ENCODE results near the gene EPHB3. TPM values are rescaled to one million over a fixed set of nuclear protein-coding genes. Genes with fewer than 3 reads are reported as not detected.

EPHB3 gene
- polyA plus RNA-seq, 1 donor from 2014 or later = not detected

- H3K4me1 Mint-ChIP-seq = peaks cover 0 to 8% (median 4%) of the 10 kb centered on the region in 3 donors
Observed at GRCh38 chr3:184539801-184540435, 21.7 kb upstream of the EPHB3 start.

GRCh38 chr3:184540777-184541681 lies 20.6 kb upstream of the EPHB3 start:
- H3K27me3 Mint-ChIP-seq = peaks cover 15% of the 10 kb centered on the region
- H3K4me3 Mint-ChIP-seq = no peak overlapping the region
- H3K27ac Mint-ChIP-seq = no peak overlapping the region
- H3K36me3 Mint-ChIP-seq = peaks cover 2% of the 10 kb centered on the region
- H3K4me1 Mint-ChIP-seq = peaks cover 1 to 10% (median 7%) of the 10 kb centered on the region in 3 donors
- H3K9me3 Mint-ChIP-seq = no peaks in the 10 kb centered on the region

More at GRCh38 chr3:184539801-184540435, 21.7 kb upstream of the EPHB3 start:
- no peak overlapping the region for H3K27ac Mint-ChIP-seq
- no peak overlapping the region for H3K4me3 Mint-ChIP-seq
- no peaks in the 10 kb centered on the region for H3K9me3 Mint-ChIP-seq
- H3K36me3 Mint-ChIP-seq = peaks cover 2% of the 10 kb centered on the region
- peaks cover 16% of the 10 kb centered on the region for H3K27me3 Mint-ChIP-seq

GRCh38 chr3:184541886-184542562 lies 19.6 kb upstream of the EPHB3 start:
- peaks cover 6 to 14% (median 12%) of the 10 kb centered on the region in 3 donors for H3K4me1 Mint-ChIP-seq
- H3K4me3 Mint-ChIP-seq = no peak overlapping the region
- peak overlapping the region in 1 of 3 donors; percentile 43 for H3K27ac Mint-ChIP-seq
- H3K27me3 Mint-ChIP-seq = peaks cover 14% of the 10 kb centered on the region
- H3K36me3 Mint-ChIP-seq = peaks cover 2% of the 10 kb centered on the region
- no peaks in the 10 kb centered on the region for H3K9me3 Mint-ChIP-seq

DNA sequence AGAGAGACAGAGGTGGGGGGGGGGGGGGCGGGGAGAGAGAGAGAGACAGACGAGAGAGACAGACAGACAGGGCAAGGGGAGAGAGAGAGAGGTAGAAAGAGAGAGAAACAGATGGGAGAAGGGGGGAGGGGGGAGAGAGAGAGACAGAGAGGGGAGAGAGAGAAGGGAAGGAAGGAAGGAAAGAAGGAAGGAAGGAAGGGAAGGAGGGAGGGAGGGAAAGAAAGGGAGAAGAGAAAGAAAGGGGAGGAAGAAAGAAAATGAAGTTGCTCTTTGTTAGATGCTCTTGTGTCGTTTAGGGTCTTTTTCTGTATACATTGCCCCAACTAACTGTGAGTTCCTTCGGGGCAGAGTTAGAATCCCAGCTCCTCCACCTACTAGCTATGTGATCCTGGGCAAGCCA lies 19.0 kb upstream of the EPHB3 start:
- H3K36me3 Mint-ChIP-seq = peaks cover 2% of the 10 kb centered on the region
- no peak overlapping the region for H3K4me3 Mint-ChIP-seq
- H3K27ac Mint-ChIP-seq = no peak overlapping the region
- H3K27me3 Mint-ChIP-seq = peaks cover 14% of the 10 kb centered on the region
- peaks cover 6 to 14% (median 12%) of the 10 kb centered on the region in 3 donors for H3K4me1 Mint-ChIP-seq
- no peaks in the 10 kb centered on the region for H3K9me3 Mint-ChIP-seq

DNA sequence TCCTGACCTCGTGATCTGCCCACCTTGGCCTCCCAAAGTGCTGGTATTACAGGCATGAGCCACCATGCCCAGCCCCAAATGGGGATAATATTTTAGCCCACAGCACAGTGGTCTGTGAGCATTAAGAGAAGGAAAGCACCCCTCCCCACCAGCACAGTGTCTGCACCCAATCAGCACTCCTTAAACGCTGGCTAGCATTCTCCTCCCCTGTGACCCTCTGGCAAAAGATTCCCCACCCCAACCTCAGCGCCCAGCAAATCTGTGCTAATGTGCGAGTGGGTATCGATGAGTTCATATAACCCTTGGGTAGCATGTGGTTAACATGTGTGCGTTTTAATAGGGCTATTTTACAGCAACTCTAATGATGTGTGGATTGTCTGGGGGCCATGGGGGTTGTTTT lies 18.3 kb upstream of the EPHB3 start:
- no peak overlapping the region for H3K4me3 Mint-ChIP-seq
- H3K4me1 Mint-ChIP-seq = peaks cover 6 to 14% (median 12%) of the 10 kb centered on the region in 3 donors
- no peaks in the 10 kb centered on the region for H3K9me3 Mint-ChIP-seq
- H3K36me3 Mint-ChIP-seq = peaks cover 2% of the 10 kb centered on the region
- H3K27ac Mint-ChIP-seq = no peak overlapping the region
- H3K27me3 Mint-ChIP-seq = peaks cover 14% of the 10 kb centered on the region

DNA sequence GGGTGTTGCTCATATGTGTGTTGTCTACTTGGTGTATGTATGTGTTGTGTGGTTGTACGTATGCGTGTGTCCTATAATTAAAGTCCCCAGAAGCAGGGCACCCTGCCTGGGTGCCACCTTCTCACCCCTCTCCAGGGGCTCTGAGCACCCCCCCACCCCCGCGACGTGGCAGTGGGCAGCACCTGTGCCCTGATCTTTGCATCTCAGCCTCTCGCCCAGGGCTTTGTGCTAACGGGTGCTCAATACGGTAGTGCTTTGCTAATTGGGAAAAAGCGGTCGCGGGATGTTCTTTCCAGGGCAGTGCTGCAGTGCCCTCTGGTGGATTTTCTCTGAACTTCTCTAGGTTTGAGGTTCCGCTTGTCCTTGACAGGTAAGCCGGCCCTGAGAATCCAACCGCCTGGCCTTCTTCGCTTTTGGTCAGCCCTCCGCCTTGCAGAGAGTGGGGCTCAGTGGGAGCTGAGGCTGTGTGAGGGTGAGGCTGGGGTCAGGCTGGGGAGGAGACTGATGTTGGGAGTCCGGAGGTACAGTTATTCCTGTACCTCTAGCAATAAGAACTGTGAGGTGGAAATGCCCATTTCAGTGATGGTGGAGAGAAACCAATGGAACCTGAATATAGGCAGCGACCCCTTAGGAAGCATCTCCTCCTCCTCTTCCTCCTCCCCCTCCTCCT lies 17.6 kb upstream of the EPHB3 start:
- peaks cover 15% of the 10 kb centered on the region for H3K27me3 Mint-ChIP-seq
- H3K27ac Mint-ChIP-seq = no peak overlapping the region
- H3K9me3 Mint-ChIP-seq = no peaks in the 10 kb centered on the region
- H3K4me1 Mint-ChIP-seq = peaks cover 6 to 14% (median 11%) of the 10 kb centered on the region in 3 donors
- no peaks in the 10 kb centered on the region for H3K36me3 Mint-ChIP-seq
- peak overlapping the region in 1 of 4 donors; percentile 39 for H3K4me3 Mint-ChIP-seq

DNA sequence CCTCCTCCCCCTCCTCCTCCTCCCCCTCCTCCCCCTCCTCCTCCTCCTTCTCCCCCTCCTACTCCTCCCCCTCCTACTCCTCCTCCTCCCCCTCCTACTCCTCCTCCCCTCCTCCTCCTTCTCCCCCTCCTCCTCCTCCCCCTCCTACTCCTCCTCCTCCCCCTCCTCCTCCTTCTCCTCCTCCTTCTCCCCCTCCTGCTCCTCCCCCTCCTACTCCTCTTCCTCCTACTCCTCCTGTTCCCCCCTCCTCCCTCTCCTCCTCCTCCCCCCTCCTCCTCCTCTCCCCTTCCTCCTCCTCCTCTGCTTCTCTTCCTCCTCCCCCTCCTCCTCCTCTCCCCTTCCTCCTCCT lies 17.1 kb upstream of the EPHB3 start:
- H3K27me3 Mint-ChIP-seq = peaks cover 15% of the 10 kb centered on the region
- no peak overlapping the region for H3K4me3 Mint-ChIP-seq
- no peak overlapping the region for H3K27ac Mint-ChIP-seq
- peaks cover 6 to 14% (median 11%) of the 10 kb centered on the region in 3 donors for H3K4me1 Mint-ChIP-seq
- H3K36me3 Mint-ChIP-seq = no peaks in the 10 kb centered on the region
- no peaks in the 10 kb centered on the region for H3K9me3 Mint-ChIP-seq

GRCh38 chr3:184545769-184546168 lies 15.8 kb upstream of the EPHB3 start:
- H3K27ac Mint-ChIP-seq = peak overlapping the region in 1 of 3 donors; percentile 3
- no peaks in the 10 kb centered on the region for H3K36me3 Mint-ChIP-seq
- H3K4me1 Mint-ChIP-seq = peaks cover 6 to 14% (median 11%) of the 10 kb centered on the region in 3 donors
- no peaks in the 10 kb centered on the region for H3K9me3 Mint-ChIP-seq
- H3K4me3 Mint-ChIP-seq = no peak overlapping the region
- peaks cover 14% of the 10 kb centered on the region for H3K27me3 Mint-ChIP-seq

- Mint-ChIP-seq H3K4me3 (no peak overlapping the region), H3K4me1 (peaks cover 6 to 13% (median 11%) of the 10 kb centered on the region in 3 donors), H3K27ac (peak overlapping the region in 1 of 3 donors; percentile 3), H3K27me3 (peaks cover 12% of the 10 kb centered on the region), H3K9me3 (no peaks in the 10 kb centered on the region), H3K36me3 (no peaks in the 10 kb centered on the region)
Observed at GRCh38 chr3:184546252-184546651, 15.3 kb upstream of the EPHB3 start.

DNA sequence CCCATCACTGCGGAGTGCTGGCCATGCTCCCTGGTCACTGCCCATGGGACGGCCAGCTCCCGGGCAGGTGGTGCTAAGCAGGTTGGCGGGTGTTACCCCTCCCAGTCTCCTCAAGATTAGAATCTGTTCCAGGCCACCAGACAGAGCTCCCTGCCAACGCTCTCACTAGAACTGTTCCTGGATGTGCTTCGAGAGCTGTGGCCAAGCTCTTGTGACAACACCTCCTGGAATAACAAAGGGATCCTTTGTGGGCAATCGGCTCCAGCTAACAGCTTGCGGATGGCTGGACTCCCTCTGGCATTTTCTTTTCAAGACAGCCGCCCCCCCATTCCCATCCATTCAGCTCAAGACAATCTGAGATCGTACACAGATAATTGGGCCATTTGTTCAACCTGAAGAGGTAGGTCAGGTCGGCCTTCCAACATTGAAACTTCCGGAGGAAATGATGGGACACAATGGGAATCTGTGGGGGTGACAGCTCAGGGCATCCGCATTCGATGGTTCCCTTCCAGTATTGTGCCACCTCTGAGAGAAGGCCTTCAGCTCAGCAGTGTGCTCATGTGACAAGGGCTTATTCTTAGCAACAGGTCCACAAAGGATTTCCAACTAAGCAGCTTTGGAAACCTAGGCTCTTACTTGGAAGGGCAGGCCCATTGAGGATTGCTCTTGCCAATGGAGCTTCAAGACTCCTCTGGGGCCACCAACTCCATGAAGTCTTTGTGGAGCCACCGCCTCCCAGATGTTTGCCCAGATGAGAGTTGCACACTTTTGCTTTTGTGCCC lies 11.6 kb upstream of the EPHB3 start:
- no peak overlapping the region for H3K4me3 Mint-ChIP-seq
- H3K9me3 Mint-ChIP-seq = no peaks in the 10 kb centered on the region
- no peaks in the 10 kb centered on the region for H3K36me3 Mint-ChIP-seq
- H3K27ac Mint-ChIP-seq = no peak overlapping the region
- peaks cover 30% of the 10 kb centered on the region for H3K27me3 Mint-ChIP-seq
- H3K4me1 Mint-ChIP-seq = peaks cover 6 to 8% (median 7%) of the 10 kb centered on the region in 3 donors

- Mint-ChIP-seq H3K36me3 (no peaks in the 10 kb centered on the region), H3K27ac (no peak overlapping the region), H3K4me1 (peaks cover 4% of the 10 kb centered on the region in 3 donors), H3K9me3 (no peaks in the 10 kb centered on the region), H3K27me3 (peaks cover 34% of the 10 kb centered on the region), H3K4me3 (no peak overlapping the region)
Observed at GRCh38 chr3:184551103-184551502, 10.5 kb upstream of the EPHB3 start.

GRCh38 chr3:184551614-184552256 lies 9.8 kb upstream of the EPHB3 start:
- Mint-ChIP-seq H3K4me1 (no peaks in the 10 kb centered on the region), H3K4me3 (peak overlapping the region in 1 of 4 donors; percentile 77), H3K27me3 (peaks cover 36% of the 10 kb centered on the region)

DNA sequence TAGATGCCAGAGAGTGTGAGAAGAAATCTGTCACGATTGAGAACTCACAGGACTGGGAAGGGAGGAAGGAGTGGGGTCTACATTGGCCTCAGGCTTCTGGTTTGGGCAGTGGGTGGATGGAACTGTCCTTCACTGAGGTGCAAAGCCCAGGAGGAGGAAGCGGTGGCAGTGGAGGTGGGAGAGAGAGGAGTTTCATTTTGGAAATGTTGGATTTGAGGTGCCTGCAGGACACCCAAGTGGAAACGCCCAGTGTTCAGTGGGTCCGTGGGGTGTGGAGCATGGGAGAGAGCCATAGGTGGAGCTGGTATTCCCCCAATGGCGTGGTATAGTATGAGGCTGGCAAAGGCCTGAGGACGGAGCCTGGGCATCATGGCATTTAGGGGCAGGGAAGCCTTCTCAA lies 9.3 kb upstream of the EPHB3 start:
- no peaks in the 10 kb centered on the region for H3K36me3 Mint-ChIP-seq
- peaks cover 37% of the 10 kb centered on the region for H3K27me3 Mint-ChIP-seq
- H3K9me3 Mint-ChIP-seq = no peaks in the 10 kb centered on the region
- peak overlapping the region in 1 of 4 donors; percentile 77 for H3K4me3 Mint-ChIP-seq
- no peaks in the 10 kb centered on the region for H3K4me1 Mint-ChIP-seq
- H3K27ac Mint-ChIP-seq = no peak overlapping the region

More at GRCh38 chr3:184551614-184552256, 9.8 kb upstream of the EPHB3 start:
- Mint-ChIP-seq H3K9me3 (no peaks in the 10 kb centered on the region), H3K27ac (no peak overlapping the region), H3K36me3 (no peaks in the 10 kb centered on the region)

DNA sequence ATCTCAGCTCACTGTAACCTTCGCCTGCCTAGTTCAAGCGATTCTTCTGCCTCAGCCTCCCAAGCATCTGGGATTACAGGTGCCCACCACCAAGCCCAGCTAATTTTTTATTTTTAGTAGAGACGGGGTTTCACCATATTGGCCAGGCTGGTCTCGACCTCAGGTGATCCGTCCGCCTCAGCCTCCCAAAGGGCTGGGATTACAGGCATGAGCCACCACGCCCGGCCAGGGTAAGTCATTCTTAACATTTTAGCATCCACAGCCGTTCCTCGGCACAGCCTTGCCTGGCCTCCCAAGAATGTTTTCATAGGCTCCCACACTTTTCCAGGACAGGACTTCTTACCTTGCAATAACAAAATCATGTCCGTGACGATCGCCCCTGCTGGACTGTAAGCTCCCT lies 8.7 kb upstream of the EPHB3 start:
- Mint-ChIP-seq H3K4me3 (no peak overlapping the region), H3K36me3 (no peaks in the 10 kb centered on the region), H3K4me1 (no peaks in the 10 kb centered on the region), H3K9me3 (no peaks in the 10 kb centered on the region), H3K27me3 (peaks cover 37% of the 10 kb centered on the region), H3K27ac (no peak overlapping the region)
